Upper lobe of right lung (tissue), 1 donor: ENCODE measurements around the gene MEIOB. TPM values are rescaled to one million over a fixed set of nuclear protein-coding genes. Genes with fewer than 3 reads are reported as not detected.

Experiments
- ATAC-seq: fragments of 200-7000 bp; cut with Tn5 transposase; one replicate; pipeline ENCODE4 v1.9.1; 2020; ENCODE audit warnings: mild to moderate bottlenecking, moderate library complexity
- DNase-seq: peaks from one replicate; pipeline ENCODE4 v3.0.0-alpha.2; 2020
- H3K27ac ChIP-seq: fragments of 200-600 bp; one replicate; pipeline ENCODE4 v1.8.0; 2022
- H3K27me3 ChIP-seq: fragments of 200-600 bp; one replicate; pipeline ENCODE4 v1.8.0; 2022; ENCODE audit warnings: mild to moderate bottlenecking
- H3K36me3 ChIP-seq: fragments of 200-600 bp; one replicate; pipeline ENCODE4 v1.8.0; 2022
- H3K4me1 ChIP-seq: fragments of 200-600 bp; one replicate; pipeline ENCODE4 v1.8.0; 2022
- H3K4me3 ChIP-seq: fragments of 200-600 bp; one replicate; pipeline ENCODE4 v1.8.0; 2022; ENCODE audit warnings: mild to moderate bottlenecking
- H3K9me3 ChIP-seq: fragments of 200-600 bp; one replicate; pipeline ENCODE4 v1.8.0; 2022
- CTCF ChIP-seq: fragments of 200-600 bp; IDR thresholded peaks from one replicate; pipeline ENCODE4 v1.8.0; 2022; ENCODE audit warnings: antibody characterized with exemption
- intact Hi-C: fragments of 100-400 bp; cut with DNase I; formaldehyde crosslinking; loops from one replicate; pipeline ENCODE4 v1.11.0; 2022
- total RNA-seq: library from RNA; stranded (reverse); fragmentation: NEBNext Ultra II Directional; extraction: Animal tissue kit (Norgen Biotek cat#: 25700); gene quantifications from one replicate; pipeline ENCODE4 v1.2.1, GENCODE V29; 2021
- donor health status: DM: no; HTN: yes; CAD: no; lungs with severe emphysema.

MEIOB gene
- total RNA-seq, 1 donor from 2014 or later, result not detected

GRCh38 chr16:1908983-1909382, 37.0 kb upstream of the MEIOB start:
- H3K4me3 ChIP-seq, result no peak overlapping the region
- H3K9me3 ChIP-seq, result no peaks in the 10 kb centered on the region
- DNase-seq, result no peak
- no peaks in the 10 kb centered on the region for H3K36me3 ChIP-seq
- intact Hi-C loops, result no loop called here
- TF ChIP-seq CTCF, result no peak
- ATAC-seq, result no peak
- peaks cover 27% of the 10 kb centered on the region for H3K27me3 ChIP-seq
- H3K27ac ChIP-seq, result no peak overlapping the region
- peaks cover 5% of the 10 kb centered on the region for H3K4me1 ChIP-seq

GRCh38 chr16:1908184-1908583, 36.2 kb upstream of the MEIOB start:
- TF ChIP-seq CTCF, result no peak
- no peaks in the 10 kb centered on the region for H3K36me3 ChIP-seq
- no peak overlapping the region for H3K4me3 ChIP-seq
- H3K27ac ChIP-seq, result no peak overlapping the region
- no peaks in the 10 kb centered on the region for H3K9me3 ChIP-seq
- intact Hi-C loops, result no loop called here
- DNase-seq, result no peak
- ATAC-seq, result no peak
- H3K4me1 ChIP-seq, result peaks cover 1% of the 10 kb centered on the region
- H3K27me3 ChIP-seq, result peaks cover 21% of the 10 kb centered on the region

- Histone ChIP-seq H3K9me3 (no peaks in the 10 kb centered on the region), H3K36me3 (no peaks in the 10 kb centered on the region), H3K4me3 (no peak overlapping the region), H3K27ac (no peak overlapping the region), H3K27me3 (peaks cover 19% of the 10 kb centered on the region), H3K4me1 (no peaks in the 10 kb centered on the region)
- DNase-seq (no peak), ATAC-seq (no peak)
- no peak for TF ChIP-seq CTCF
- intact Hi-C loops, result no loop called here
Observed at GRCh38 chr16:1907226-1907860, 35.4 kb upstream of the MEIOB start.

GRCh38 chr16:1906846-1907165, 34.8 kb upstream of the MEIOB start:
- H3K4me1 ChIP-seq, result no peaks in the 10 kb centered on the region
- no peak for TF ChIP-seq CTCF
- no peak overlapping the region for H3K4me3 ChIP-seq
- no peaks in the 10 kb centered on the region for H3K36me3 ChIP-seq
- intact Hi-C loops, result no loop called here
- no peaks in the 10 kb centered on the region for H3K9me3 ChIP-seq
- peaks cover 19% of the 10 kb centered on the region for H3K27me3 ChIP-seq
- no peak overlapping the region for H3K27ac ChIP-seq
- DNase-seq, result no peak
- ATAC-seq, result no peak

GRCh38 chr16:1906055-1906845, 34.3 kb upstream of the MEIOB start:
- intact Hi-C loops, result no loop called here
- no peak for ATAC-seq
- H3K4me1 ChIP-seq, result no peaks in the 10 kb centered on the region
- DNase-seq, result no peak
- no peaks in the 10 kb centered on the region for H3K9me3 ChIP-seq
- H3K27ac ChIP-seq, result no peak overlapping the region
- no peaks in the 10 kb centered on the region for H3K36me3 ChIP-seq
- H3K4me3 ChIP-seq, result no peak overlapping the region
- peaks cover 19% of the 10 kb centered on the region for H3K27me3 ChIP-seq
- no peak for TF ChIP-seq CTCF
